Subcutaneous abdominal adipose tissue (tissue), 5 donors: ENCODE data around the gene NWD2.

Source experiments
- H3K27ac ChIP-seq: one replicate; pipeline ENCODE4 v1.7.0; 2013; ENCODE audit warnings: low read depth, mild to moderate bottlenecking, inconsistent platforms, low read length, moderate library complexity
- H3K27me3 ChIP-seq, 5 donors: one replicate each; pipeline ENCODE4 v1.7.0; 2013; ENCODE audit warnings: low read length in 5 of 5, inconsistent platforms in 1 of 5; ENCODE audit not compliant: control insufficient read depth in 5 of 5, insufficient read depth in 4 of 5
- H3K36me3 ChIP-seq, 5 donors: one replicate each; pipeline ENCODE4 v1.7.0; 2013; ENCODE audit warnings: low read length in 5 of 5; ENCODE audit not compliant: control insufficient read depth in 5 of 5, insufficient read depth in 5 of 5
- H3K4me1 ChIP-seq, 5 donors: one replicate each; pipeline ENCODE4 v1.7.0; 2013; ENCODE audit warnings: low read length in 5 of 5, mild to moderate bottlenecking in 3 of 5, moderate library complexity in 1 of 5; ENCODE audit not compliant: control insufficient read depth in 5 of 5, insufficient read depth in 5 of 5
- H3K4me3 ChIP-seq, 5 donors: one replicate each; pipeline ENCODE4 v1.7.0; 2013; ENCODE audit warnings: low read length in 5 of 5, low read depth in 1 of 5
- H3K9ac ChIP-seq, 5 donors: one replicate each; pipeline ENCODE4 v1.7.0; 2013; ENCODE audit warnings: low read length in 5 of 5, mild to moderate bottlenecking in 4 of 5, moderate library complexity in 3 of 5
- H3K9me3 ChIP-seq, 5 donors: one replicate each; pipeline ENCODE4 v1.7.0; 2013; ENCODE audit warnings: low read length in 5 of 5; ENCODE audit not compliant: control insufficient read depth in 5 of 5
- donor health status: healthy.
- donor health status: healthy.
- donor health status: healthy.
- donor health status: healthy.
- donor health status: healthy.

Gene NWD2

GRCh38 chr4:37447886-37448285, 203.3 kb downstream of the NWD2 start:
- Histone ChIP-seq H3K4me1 (peaks cover 0 to 2% (median 0%) of the 10 kb centered on the region in 5 donors), H3K9ac (no peak overlapping the region), H3K27me3 (peaks cover 0 to 3% (median 0%) of the 10 kb centered on the region in 5 donors), H3K27ac (no peak overlapping the region), H3K4me3 (no peak overlapping the region), H3K9me3 (no peaks in the 10 kb centered on the region), H3K36me3 (peaks cover 0 to 3% (median 0%) of the 10 kb centered on the region in 5 donors)

GRCh38 chr4:37450309-37450708, 205.8 kb downstream of the NWD2 start:
- peaks cover 0 to 6% (median 3%) of the 10 kb centered on the region in 5 donors for H3K27me3 ChIP-seq
- H3K9me3 ChIP-seq = no peaks in the 10 kb centered on the region
- no peak overlapping the region for H3K9ac ChIP-seq
- H3K4me1 ChIP-seq = peaks cover 0 to 22% (median 20%) of the 10 kb centered on the region in 5 donors
- H3K4me3 ChIP-seq = no peak overlapping the region
- H3K36me3 ChIP-seq = no peaks in the 10 kb centered on the region
- H3K27ac ChIP-seq = no peak overlapping the region

DNA sequence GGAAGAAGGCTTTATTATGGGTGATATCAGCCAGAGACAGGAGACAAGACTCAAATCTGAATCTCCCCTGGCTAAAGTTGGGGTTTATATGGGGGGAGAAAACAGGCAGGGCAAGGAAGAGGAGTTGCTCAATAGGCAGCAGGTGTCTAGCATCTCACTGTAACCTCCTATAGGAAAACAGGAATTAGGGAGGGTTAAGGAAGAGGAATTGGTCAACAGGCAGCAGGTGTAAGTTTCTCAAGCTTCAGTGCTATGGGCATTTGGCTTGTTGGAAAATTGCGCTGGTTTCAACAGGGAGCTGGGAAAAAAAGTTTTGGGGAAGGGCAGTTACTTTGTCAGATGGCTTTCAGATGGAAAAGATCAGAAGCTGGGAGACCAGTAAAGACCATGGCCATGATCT, 206.4 kb downstream of the NWD2 start:
- Histone ChIP-seq H3K27me3 (peaks cover 0 to 6% (median 3%) of the 10 kb centered on the region in 5 donors), H3K4me3 (no peak overlapping the region), H3K9ac (no peak overlapping the region), H3K36me3 (no peaks in the 10 kb centered on the region), H3K27ac (no peak overlapping the region), H3K4me1 (peaks cover 0 to 26% (median 20%) of the 10 kb centered on the region in 5 donors), H3K9me3 (no peaks in the 10 kb centered on the region)

- no peak overlapping the region for H3K27ac ChIP-seq
- H3K27me3 ChIP-seq = peaks cover 0 to 6% (median 3%) of the 10 kb centered on the region in 5 donors
Measured at GRCh38 chr4:37451656-37452055, 207.1 kb downstream of the NWD2 start.

GRCh38 chr4:37452952-37453280, 208.4 kb downstream of the NWD2 start:
- peak overlapping the region in 1 of 5 donors; percentile 43 for H3K9ac ChIP-seq
- no peaks in the 10 kb centered on the region for H3K36me3 ChIP-seq
- H3K27ac ChIP-seq = peak overlapping the region; percentile 55
- peaks cover 0 to 6% (median 3%) of the 10 kb centered on the region in 5 donors for H3K27me3 ChIP-seq
- peaks cover 0 to 28% (median 20%) of the 10 kb centered on the region in 5 donors for H3K4me1 ChIP-seq
- no peaks in the 10 kb centered on the region for H3K9me3 ChIP-seq
- peak overlapping the region; percentile 67 to 80 (median 72) for H3K4me3 ChIP-seq

More at GRCh38 chr4:37451656-37452055, 207.1 kb downstream of the NWD2 start:
- Histone ChIP-seq H3K4me3 (no peak overlapping the region), H3K4me1 (peaks cover 0 to 28% (median 20%) of the 10 kb centered on the region in 5 donors), H3K9ac (no peak overlapping the region), H3K9me3 (no peaks in the 10 kb centered on the region), H3K36me3 (no peaks in the 10 kb centered on the region)

DNA sequence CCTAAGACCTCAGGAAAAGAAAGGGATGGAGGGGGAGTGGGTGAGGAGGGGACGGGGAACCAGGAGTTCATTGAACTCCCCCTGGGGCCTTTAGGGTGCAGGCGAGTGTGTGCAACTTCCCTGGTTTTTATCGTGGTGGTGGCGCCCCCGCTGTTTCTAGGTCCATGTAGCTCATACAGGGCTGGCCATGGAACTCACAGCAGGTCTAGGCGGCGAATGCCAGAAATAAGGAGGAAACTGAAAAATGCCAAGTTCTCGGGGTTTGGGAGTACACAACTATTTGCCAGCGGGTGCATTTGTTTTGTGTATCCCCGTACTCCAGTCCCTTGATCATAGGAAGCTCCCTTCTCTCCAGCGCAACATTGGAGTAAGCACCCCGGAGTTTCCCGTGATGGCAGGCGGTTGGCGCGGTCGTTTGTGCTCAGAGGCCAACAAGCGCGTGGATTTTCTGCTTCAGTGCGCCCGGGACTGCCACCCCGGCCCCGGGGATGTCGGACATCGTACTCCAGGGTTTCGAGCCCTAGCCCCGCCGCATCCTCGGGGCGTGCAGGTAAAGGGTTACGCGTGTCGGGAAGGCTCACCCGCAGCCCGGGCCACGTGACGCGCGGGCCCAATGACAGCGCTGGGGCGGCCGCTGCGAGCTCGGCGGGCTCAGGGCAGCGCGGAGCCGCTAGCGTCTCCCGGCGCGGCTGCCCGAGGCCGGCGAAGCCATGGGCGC, 208.9 kb downstream of the NWD2 start:
- Histone ChIP-seq H3K9ac (peak overlapping the region in 3 of 5 donors; percentile 35 to 72 (median 71)), H3K36me3 (no peaks in the 10 kb centered on the region), H3K9me3 (no peaks in the 10 kb centered on the region), H3K4me1 (peaks cover 0 to 28% (median 20%) of the 10 kb centered on the region in 5 donors), H3K27ac (peak overlapping the region; percentile 55), H3K4me3 (peak overlapping the region; percentile 67 to 80 (median 72)), H3K27me3 (peaks cover 0 to 6% (median 3%) of the 10 kb centered on the region in 5 donors)

DNA sequence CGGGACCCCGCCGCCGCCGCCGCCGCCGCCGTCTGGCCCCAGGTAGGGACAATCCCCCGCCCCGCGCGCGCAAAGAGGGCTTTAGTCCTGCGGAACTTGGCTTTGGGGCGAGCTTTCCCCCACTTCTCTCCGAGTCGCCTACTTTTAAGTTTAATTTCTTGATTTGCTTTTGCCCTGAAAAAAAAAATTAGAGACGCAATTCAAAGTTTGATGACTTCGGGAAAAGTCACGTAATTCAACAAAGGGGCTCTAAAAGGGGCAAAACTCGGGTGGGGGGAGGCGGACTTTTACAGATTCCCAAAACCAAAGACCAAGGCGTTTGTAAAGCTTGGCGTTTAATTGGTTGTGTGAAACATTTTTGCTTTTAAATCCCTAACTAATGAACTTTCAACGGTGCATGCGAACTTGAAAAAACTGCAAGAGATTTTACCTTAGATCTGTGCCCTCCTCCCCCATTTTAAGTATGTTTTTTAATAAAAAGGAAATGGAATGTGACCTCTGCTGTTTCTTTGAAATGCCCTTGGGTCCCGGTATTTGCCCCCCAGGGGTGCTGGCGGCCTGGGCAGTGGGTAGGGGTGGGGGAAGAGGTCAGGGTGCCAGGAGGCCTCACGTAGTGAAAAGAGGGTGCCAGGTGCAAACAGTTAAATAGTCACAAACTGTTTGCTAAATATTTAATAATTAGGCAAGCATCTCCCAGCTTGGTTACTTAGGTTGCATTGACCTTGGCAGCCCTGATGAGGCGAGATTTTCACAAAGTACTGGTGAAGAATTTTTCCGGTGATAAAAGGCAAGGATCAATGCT, 209.7 kb downstream of the NWD2 start:
- Histone ChIP-seq H3K27me3 (peaks cover 0 to 6% (median 3%) of the 10 kb centered on the region in 5 donors), H3K4me1 (peaks cover 0 to 28% (median 20%) of the 10 kb centered on the region in 5 donors), H3K9ac (peak overlapping the region in 4 of 5 donors; percentile 40 to 75 (median 72)), H3K27ac (peak overlapping the region; percentile 37), H3K4me3 (peak overlapping the region; percentile 61 to 80 (median 67)), H3K9me3 (peaks cover 0 to 3% (median 0%) of the 10 kb centered on the region in 5 donors), H3K36me3 (no peaks in the 10 kb centered on the region)

GRCh38 chr4:37455301-37456131, 211.0 kb downstream of the NWD2 start:
- H3K36me3 ChIP-seq = no peaks in the 10 kb centered on the region
- peaks cover 0 to 6% (median 2%) of the 10 kb centered on the region in 5 donors for H3K27me3 ChIP-seq
- H3K4me1 ChIP-seq = peaks cover 0 to 28% (median 20%) of the 10 kb centered on the region in 5 donors
- peaks cover 0 to 3% (median 0%) of the 10 kb centered on the region in 5 donors for H3K9me3 ChIP-seq
- H3K4me3 ChIP-seq = peak overlapping the region in 3 of 5 donors; percentile 11 to 72 (median 14)
- peak overlapping the region in 1 of 5 donors; percentile 25 for H3K9ac ChIP-seq
- no peak overlapping the region for H3K27ac ChIP-seq

DNA sequence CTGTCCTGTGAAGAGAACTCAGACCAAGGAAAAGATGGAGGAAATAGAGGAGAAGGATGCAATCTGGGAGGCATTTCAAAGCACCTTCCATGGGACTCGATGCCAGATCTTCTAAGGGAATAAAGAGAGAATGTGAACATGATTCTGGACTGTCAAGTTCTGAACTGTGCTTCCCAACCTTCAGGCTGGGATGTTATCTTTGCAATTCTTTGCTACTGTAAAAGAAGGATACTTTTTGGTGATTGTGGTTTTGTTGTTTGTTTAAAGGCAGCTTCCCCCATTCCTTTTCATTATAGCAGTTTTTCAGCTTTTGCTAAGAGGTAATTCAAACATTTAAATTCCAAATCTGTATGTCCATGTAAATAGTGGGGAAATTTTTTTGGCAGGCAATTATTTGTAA, 217.3 kb downstream of the NWD2 start:
- Histone ChIP-seq H3K27me3 (no peaks in the 10 kb centered on the region), H3K9me3 (peaks cover 0 to 3% (median 0%) of the 10 kb centered on the region in 5 donors), H3K9ac (no peak overlapping the region), H3K4me1 (peaks cover 0 to 19% (median 15%) of the 10 kb centered on the region in 5 donors), H3K4me3 (no peak overlapping the region), H3K27ac (no peak overlapping the region), H3K36me3 (no peaks in the 10 kb centered on the region)
